Stimulated activated CD8-positive, alpha-beta memory T cell treated with anti-CD3 and anti-CD28 coated beads, Interleukin-4, amount 100 ng/mL, for 48 hours (primary cell): ENCODE measurements around the gene EIF4E2.

Experiments
- DNase-seq: peaks from one replicate; pipeline ENCODE4 v3.0.0-alpha.2; 2020

The EIF4E2 gene

GRCh38 chr2:232603283-232603682 is 52.8 kb downstream of the EIF4E2 start:
- DNase-seq = no peak

- no peak for DNase-seq
Observed at GRCh38 chr2:232604535-232604934, 54.0 kb downstream of the EIF4E2 start.

- DNase-seq = no peak
Observed at GRCh38 chr2:232607011-232607410, 56.5 kb downstream of the EIF4E2 start.

- no peak for DNase-seq
Observed at GRCh38 chr2:232609607-232610006, 59.1 kb downstream of the EIF4E2 start.

- no peak for DNase-seq
Observed at GRCh38 chr2:232610081-232610480, 59.6 kb downstream of the EIF4E2 start.

GRCh38 chr2:232611061-232611460 is 60.6 kb downstream of the EIF4E2 start:
- DNase-seq = no peak

- peak; percentile 93 for DNase-seq
Observed at GRCh38 chr2:232611559-232612218, 61.2 kb downstream of the EIF4E2 start.

- DNase-seq = no peak
Observed at GRCh38 chr2:232613538-232614134, 63.1 kb downstream of the EIF4E2 start.

GRCh38 chr2:232615339-232615738 is 64.8 kb downstream of the EIF4E2 start:
- DNase-seq = no peak
